OCI-LY7 (cell line): ENCODE data around the gene DLX2. TPM values are rescaled to one million over a fixed set of nuclear protein-coding genes. Genes with fewer than 3 reads are reported as not detected.

Source experiments
- BruUV-seq: library from RNA; stranded (reverse); fragments of 400-500 nt; replicated peaks from 2 replicates; lab custom pipeline; 2021; lab: Mats Ljungman, UMichigan
- CTCF ChIA-PET: fragments of 300-600 bp; sonication (Branson Sonifier 250); formaldehyde crosslinking; loops from one replicate; lab custom pipeline; 2022; ENCODE audit warnings: antibody characterized with exemption; ENCODE audit not compliant: unreplicated experiment; lab: Charles Lee
- POLR2A ChIA-PET: fragments of 300-600 bp; sonication (Branson Sonifier 250); formaldehyde crosslinking; loops from one replicate; lab custom pipeline; 2022; ENCODE audit warnings: antibody characterized with exemption; lab: Charles Lee
- DNase-seq: peaks from one replicate; pipeline ENCODE4 v3.0.0-alpha.2; 2015; ENCODE audit warnings: low spot score
- H2AFZ ChIP-seq: fragments of 200-600 bp; sonication (generic), shearing (Covaris generic); 2 replicates; pipeline ENCODE4 v1.6.1; 2014; ENCODE audit warnings: mild to moderate bottlenecking, antibody characterized with exemption, low read length, moderate library complexity
- H3K27ac ChIP-seq: fragments of 200-600 bp; sonication (generic); 2 replicates; pipeline ENCODE4 v1.5.1; 2014; ENCODE audit warnings: mixed run types, low read depth, mild to moderate bottlenecking, moderate library complexity, low read length, inconsistent platforms; ENCODE audit not compliant: poor library complexity, severe bottlenecking
- H3K36me3 ChIP-seq: fragments of 200-600 bp; sonication (generic); 2 replicates; pipeline ENCODE4 v1.6.1; 2014; ENCODE audit warnings: mild to moderate bottlenecking, antibody characterized with exemption, low read length, moderate library complexity, mixed read lengths; ENCODE audit not compliant: insufficient read depth
- H3K4me1 ChIP-seq: fragments of 200-600 bp; sonication (generic); 2 replicates; pipeline ENCODE4 v1.5.1; 2014; ENCODE audit warnings: mild to moderate bottlenecking, low read length; ENCODE audit not compliant: insufficient read depth, poor library complexity, severe bottlenecking
- H3K4me2 ChIP-seq: fragments of 200-600 bp; sonication (generic); 2 replicates; pipeline ENCODE4 v1.6.1; 2014; ENCODE audit warnings: mild to moderate bottlenecking, low read length
- H3K4me3 ChIP-seq: fragments of 200-600 bp; sonication (generic); 2 replicates; pipeline ENCODE4 v1.5.1; 2014; ENCODE audit warnings: mild to moderate bottlenecking, low read depth, low read length; ENCODE audit not compliant: poor library complexity, severe bottlenecking
- H3K79me2 ChIP-seq: fragments of 200-600 bp; sonication (generic); 2 replicates; pipeline ENCODE4 v1.6.1; 2016; ENCODE audit warnings: low read depth, mild to moderate bottlenecking, low read length, moderate library complexity, mixed read lengths; ENCODE audit not compliant: insufficient read depth
- H3K9me2 ChIP-seq: fragments of 200-600 bp; sonication (generic); 2 replicates; pipeline ENCODE4 v1.6.1; 2016; ENCODE audit warnings: mild to moderate bottlenecking, low read length, mixed read lengths; ENCODE audit not compliant: insufficient read depth
- H3K9me3 ChIP-seq: fragments of 200-600 bp; sonication (generic); 2 replicates; pipeline ENCODE4 v1.6.1; 2014; ENCODE audit warnings: mild to moderate bottlenecking, mixed run types, low read length, mixed read lengths
- H4K20me1 ChIP-seq: fragments of 200-600 bp; sonication (generic); 2 replicates; pipeline ENCODE4 v1.6.1; 2014; ENCODE audit warnings: mild to moderate bottlenecking, antibody characterized with exemption, low read length, moderate library complexity, mixed read lengths; ENCODE audit not compliant: insufficient read depth
- CTCF ChIP-seq: fragments of 200-600 bp; sonication (generic); conservative IDR thresholded peaks from 2 replicates; pipeline ENCODE4 v1.5.1; 2014; ENCODE audit warnings: mild to moderate bottlenecking, antibody characterized with exemption, low read length, moderate library complexity, mixed read lengths
- EZH2phosphoT487 ChIP-seq: fragments of 200-600 bp; sonication (generic); IDR thresholded peaks from 2 replicates; pipeline ENCODE4 v1.6.1; 2018; ENCODE audit warnings: low read depth, borderline replicate concordance, mild to moderate bottlenecking, mixed run types, antibody characterized with exemption, low read length, moderate library complexity, mixed read lengths
- intact Hi-C: fragments of 100-400 bp; cut with micrococcal nuclease; formaldehyde crosslinking; loops from one replicate; pipeline ENCODE4 v1.10.0; 2022; ENCODE audit not compliant: unreplicated experiment
- total RNA-seq, 2 experiments: library from RNA; depleted of rRNA in 1 of 2; stranded (reverse); fragments of >200 nt in 1 of 2; shearing (Covaris generic) in 1 of 2; gene quantifications; 2 replicates each; pipeline ENCODE4 v1.2.3, GENCODE V29; 2014 to 2022

Gene DLX2
- total RNA-seq, 2 experiments from 2014 or later, result 0.22 TPM; not detected in 1

- no peaks in the 10 kb centered on the region for H3K79me2 ChIP-seq
- no peak for DNase-seq
- no peak overlapping the region for H2AFZ ChIP-seq
- no peak overlapping the region for H3K4me2 ChIP-seq
- H4K20me1 ChIP-seq, result no peaks in the 10 kb centered on the region
- POLR2A ChIA-PET, result interaction anchor here (0.7 kb wide), 1 partner anchor 43 kb away, joined by 8 read pairs; no protein-coding TSS in a partner anchor
- H3K9me2 ChIP-seq, result no peaks in the 10 kb centered on the region
- H3K27ac ChIP-seq, result no peak overlapping the region
- H3K9me3 ChIP-seq, result no peaks in the 10 kb centered on the region
- no peak overlapping the region for H3K4me3 ChIP-seq
- CTCF ChIA-PET, result no interaction called here
- no peak for TF ChIP-seq EZH2phosphoT487
- TF ChIP-seq CTCF, result no peak
- peaks cover 6% of the 10 kb centered on the region for H3K4me1 ChIP-seq
- intact Hi-C loops, result no loop called here
- no TSS peak for BruUV-seq
- H3K36me3 ChIP-seq, result no peaks in the 10 kb centered on the region
Observed at GRCh38 chr2:172082105-172082943, 20.4 kb downstream of the DLX2 start.

- POLR2A ChIA-PET, result interaction anchor here (0.5 to 0.7 kb wide), 2 partner anchors 42 to 522 kb away, joined by 4 to 8 read pairs; no protein-coding TSS in a partner anchor
- intact Hi-C loops, result no loop called here
- peaks cover 6% of the 10 kb centered on the region for H3K4me1 ChIP-seq
Observed at GRCh38 chr2:172081221-172082022, 21.3 kb downstream of the DLX2 start.

More at GRCh38 chr2:172081221-172082022, 21.3 kb downstream of the DLX2 start:
- no peaks in the 10 kb centered on the region for H4K20me1 ChIP-seq
- CTCF ChIA-PET, result no interaction called here
- no peak overlapping the region for H3K4me2 ChIP-seq
- H3K9me2 ChIP-seq, result no peaks in the 10 kb centered on the region
- no peak overlapping the region for H3K27ac ChIP-seq
- no TSS peak for BruUV-seq
- H3K79me2 ChIP-seq, result no peaks in the 10 kb centered on the region
- no peaks in the 10 kb centered on the region for H3K9me3 ChIP-seq
- H2AFZ ChIP-seq, result no peak overlapping the region
- TF ChIP-seq CTCF, result no peak
- TF ChIP-seq EZH2phosphoT487, result no peak
- no peak for DNase-seq
- H3K4me3 ChIP-seq, result no peak overlapping the region
- H3K36me3 ChIP-seq, result no peaks in the 10 kb centered on the region
